CD4-positive, alpha-beta T cell (primary cell): ENCODE results near the gene COL15A1. TPM values are rescaled to one million over a fixed set of nuclear protein-coding genes. Genes with fewer than 3 reads are reported as not detected.

Source experiments
- ATAC-seq: fragments of 200-7000 bp; cut with Tn5 transposase; one replicate; pipeline ENCODE4 v1.10.0; 2022; ENCODE audit warnings: mild to moderate bottlenecking; ENCODE audit not compliant: poor library complexity
- CTCF ChIA-PET: fragments of 350-600 bp; sonication (Branson Sonifier 250); formaldehyde crosslinking; loops from one replicate; lab custom pipeline; 2021; ENCODE audit warnings: antibody characterized with exemption, inconsistent platforms; lab: Charles Lee
- POLR2A ChIA-PET: fragments of 350-600 bp; sonication (Branson Sonifier 250); formaldehyde crosslinking; loops from one replicate; lab custom pipeline; 2021; ENCODE audit warnings: antibody characterized with exemption, inconsistent platforms; lab: Charles Lee
- DNase-seq, 14 experiments: peaks; one replicate each; pipeline ENCODE4 v3.0.0-alpha.2; 2013 to 2020; ENCODE audit warnings: mixed read lengths in 2 of 14
- H3K27ac ChIP-seq, 2 donors: one replicate each; pipeline versions ENCODE4 v1.5.1 to v1.7.0; 2013; ENCODE audit warnings: low read length in 2 of 2, low read depth in 1 of 2, mild to moderate bottlenecking in 1 of 2
- H3K27me3 ChIP-seq, 2 experiments: 1 replicate in 1 of 2; 2 replicates in 1 of 2; pipeline versions ENCODE4 v1.6.1 to v1.7.0; 2013; ENCODE audit warnings: low read length in 2 of 2, control low read depth in 1 of 2, mild to moderate bottlenecking in 1 of 2, moderate library complexity in 1 of 2; ENCODE audit not compliant: insufficient read depth in 2 of 2, control insufficient read depth in 1 of 2
- H3K36me3 ChIP-seq: one replicate; pipeline ENCODE4 v1.6.1; 2013; ENCODE audit warnings: low read length, control low read depth; ENCODE audit not compliant: insufficient read depth
- H3K4me1 ChIP-seq: one replicate; pipeline ENCODE4 v1.6.1; 2013; ENCODE audit warnings: low read length, control low read depth; ENCODE audit not compliant: insufficient read depth
- H3K4me3 ChIP-seq: one replicate; pipeline ENCODE4 v1.5.1; 2013; ENCODE audit warnings: mild to moderate bottlenecking, low read length, moderate library complexity
- H3K9me3 ChIP-seq, 2 experiments: 1 replicate in 1 of 2; 2 replicates in 1 of 2; pipeline versions ENCODE4 v1.6.1 to v1.7.0; 2013; ENCODE audit warnings: low read length in 2 of 2, mild to moderate bottlenecking in 2 of 2, control low read depth in 1 of 2, moderate library complexity in 1 of 2; ENCODE audit not compliant: control insufficient read depth in 1 of 2, insufficient read depth in 1 of 2
- H3K27ac Mint-ChIP-seq: one replicate; pipeline ENCODE4 v1.8.0; 2020; ENCODE audit warnings: mixed read lengths
- H3K27me3 Mint-ChIP-seq: one replicate; pipeline ENCODE4 v1.8.0; 2021; ENCODE audit warnings: mixed read lengths
- H3K36me3 Mint-ChIP-seq: one replicate; pipeline ENCODE4 v1.8.0; 2021; ENCODE audit warnings: low read depth, mixed read lengths
- H3K4me1 Mint-ChIP-seq: one replicate; pipeline ENCODE4 v1.8.0; 2021; ENCODE audit warnings: low read depth, mixed read lengths
- H3K4me3 Mint-ChIP-seq: one replicate; pipeline ENCODE4 v1.8.0; 2020; ENCODE audit warnings: mild to moderate bottlenecking, mixed read lengths
- H3K9me3 Mint-ChIP-seq: one replicate; pipeline ENCODE4 v1.8.0; 2020; ENCODE audit warnings: mixed read lengths
- intact Hi-C, 2 experiments: fragments of 100-400 bp; cut with DNase I in 1 of 2; cut with micrococcal nuclease in 1 of 2; formaldehyde crosslinking; loops; one replicate each; pipeline versions ENCODE4 v1.15.1 to v1.9.0; 2023 to 2025; cut with DNase I, micrococcal nuclease
- total RNA-seq, 174 experiments: library from RNA in 2 of 174; stranded (reverse) in 2 of 174; gene quantifications; one replicate each; pipeline ENCODE4 v1.2.3 and lab custom pipeline; 2021 to 2026
- TF ChIP-seq, protein P1 (sequence below): fragments of 200-600 bp; IDR thresholded peaks from one replicate; pipeline ENCODE4 v1.8.0; 2022; ENCODE audit warnings: antibody characterized with exemption, mild to moderate bottlenecking

The COL15A1 gene
- total RNA-seq, 2 experiments from 2014 or later: not detected

DNA sequence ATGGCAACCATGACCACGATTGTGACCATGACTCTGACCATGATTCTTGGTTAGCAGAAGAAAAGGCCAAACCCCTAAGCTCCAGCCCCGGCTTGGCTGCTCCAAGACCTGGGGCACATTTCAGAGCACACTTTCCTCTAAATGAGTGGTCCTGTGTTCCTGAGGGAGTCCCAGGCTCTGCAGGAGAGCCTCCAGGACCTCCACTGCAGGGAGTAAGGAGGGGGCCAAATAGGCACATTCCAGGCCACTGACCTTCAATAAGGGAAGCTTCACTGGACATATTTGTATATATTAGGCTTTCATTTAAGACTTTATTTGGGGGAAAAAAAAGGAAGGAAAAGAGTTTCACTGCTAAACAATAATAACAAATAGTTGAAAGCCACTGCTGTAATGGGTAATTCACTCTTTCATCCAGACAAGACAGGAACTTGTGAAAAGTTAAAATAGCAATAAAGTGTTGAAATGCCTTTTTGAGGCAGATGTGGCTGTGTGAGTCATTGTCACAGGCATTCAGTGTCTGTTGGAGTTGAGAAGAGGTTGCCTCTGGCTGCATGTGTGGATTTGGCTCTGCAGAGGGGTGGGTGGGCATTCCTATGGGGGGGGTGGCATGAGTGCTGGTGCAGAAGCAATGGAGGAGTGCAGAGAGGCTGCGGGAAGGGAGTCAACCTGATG is 97.3 kb downstream of the COL15A1 start:
- peaks cover 17% of the 10 kb centered on the region for H3K4me1 Mint-ChIP-seq
- peaks cover 7% of the 10 kb centered on the region for H3K9me3 Mint-ChIP-seq
- Histone ChIP-seq H3K4me1 (peaks cover 9% of the 10 kb centered on the region), H3K36me3 (no peaks in the 10 kb centered on the region), H3K9me3 (peaks cover 0 to 7% of the 10 kb centered on the region in 2 experiments), H3K27ac (no peak overlapping the region), H3K27me3 (no peaks in the 10 kb centered on the region), H3K4me3 (no peak overlapping the region)
- intact Hi-C loops: no loop called here
- no peak overlapping the region for H3K27ac Mint-ChIP-seq
- ATAC-seq: no peak
- H3K4me3 Mint-ChIP-seq: no peak overlapping the region
- no peaks in the 10 kb centered on the region for H3K27me3 Mint-ChIP-seq
- TF ChIP-seq, protein P1, sequence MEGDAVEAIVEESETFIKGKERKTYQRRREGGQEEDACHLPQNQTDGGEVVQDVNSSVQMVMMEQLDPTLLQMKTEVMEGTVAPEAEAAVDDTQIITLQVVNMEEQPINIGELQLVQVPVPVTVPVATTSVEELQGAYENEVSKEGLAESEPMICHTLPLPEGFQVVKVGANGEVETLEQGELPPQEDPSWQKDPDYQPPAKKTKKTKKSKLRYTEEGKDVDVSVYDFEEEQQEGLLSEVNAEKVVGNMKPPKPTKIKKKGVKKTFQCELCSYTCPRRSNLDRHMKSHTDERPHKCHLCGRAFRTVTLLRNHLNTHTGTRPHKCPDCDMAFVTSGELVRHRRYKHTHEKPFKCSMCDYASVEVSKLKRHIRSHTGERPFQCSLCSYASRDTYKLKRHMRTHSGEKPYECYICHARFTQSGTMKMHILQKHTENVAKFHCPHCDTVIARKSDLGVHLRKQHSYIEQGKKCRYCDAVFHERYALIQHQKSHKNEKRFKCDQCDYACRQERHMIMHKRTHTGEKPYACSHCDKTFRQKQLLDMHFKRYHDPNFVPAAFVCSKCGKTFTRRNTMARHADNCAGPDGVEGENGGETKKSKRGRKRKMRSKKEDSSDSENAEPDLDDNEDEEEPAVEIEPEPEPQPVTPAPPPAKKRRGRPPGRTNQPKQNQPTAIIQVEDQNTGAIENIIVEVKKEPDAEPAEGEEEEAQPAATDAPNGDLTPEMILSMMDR: no peak
- ChIA-PET POLR2A (no interaction called here), CTCF (no interaction called here)
- no peaks in the 10 kb centered on the region for H3K36me3 Mint-ChIP-seq
- peak in 3 of 14 experiments; percentile 26 to 49 (median 39) for DNase-seq

DNA sequence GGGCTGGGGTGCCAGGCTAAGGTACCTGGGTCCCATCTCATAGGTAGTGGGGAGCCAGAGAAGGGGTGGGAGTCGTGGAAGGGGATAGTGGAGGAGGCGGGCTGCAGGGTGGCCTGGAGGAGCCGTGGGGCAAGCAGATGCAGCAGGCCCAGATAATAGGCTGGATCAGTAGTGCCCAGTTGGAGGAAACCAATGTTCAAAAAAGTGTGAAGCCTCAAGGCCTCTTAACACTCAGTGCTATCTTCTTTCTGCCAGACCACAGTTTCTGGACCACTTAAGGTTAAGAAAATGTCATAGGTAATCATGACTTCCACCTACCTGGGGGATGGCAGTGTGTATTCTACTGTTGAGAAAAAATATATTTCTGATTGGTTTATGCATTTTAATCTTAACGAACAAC is 97.9 kb downstream of the COL15A1 start:
- Histone ChIP-seq H3K36me3 (no peaks in the 10 kb centered on the region), H3K27me3 (no peaks in the 10 kb centered on the region)
- no peak overlapping the region for H3K4me3 Mint-ChIP-seq

DNA sequence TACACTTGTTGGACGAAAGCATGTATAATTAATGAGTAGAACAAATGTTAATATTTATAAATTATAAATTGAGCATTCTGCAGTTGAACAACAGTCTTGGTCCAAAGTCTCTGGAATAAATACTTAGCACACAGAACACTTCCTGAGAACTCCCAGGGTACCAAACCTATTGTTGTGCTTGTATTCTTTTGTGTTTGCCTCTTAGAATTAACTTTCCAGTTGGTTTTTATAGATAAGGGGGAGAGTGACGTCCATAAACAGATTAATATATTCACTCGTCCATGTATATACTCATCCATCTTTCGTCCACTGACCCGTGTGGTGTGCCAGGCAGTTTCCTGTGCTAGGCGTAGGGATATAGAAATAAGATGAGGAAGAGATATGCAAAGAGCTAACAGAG is 98.9 kb downstream of the COL15A1 start:
- intact Hi-C loops: no loop called here
- H3K4me1 ChIP-seq: peaks cover 9% of the 10 kb centered on the region

More for the DNA sequence above, 97.9 kb downstream of the COL15A1 start:
- CTCF ChIA-PET: interaction anchor here (1.0 kb wide), 1 partner anchor 11 kb away, joined by 3 read pairs; no protein-coding TSS in a partner anchor
- Histone ChIP-seq H3K27ac (no peak overlapping the region), H3K4me1 (peaks cover 9% of the 10 kb centered on the region), H3K9me3 (peaks cover 0 to 7% of the 10 kb centered on the region in 2 experiments), H3K4me3 (no peak overlapping the region)
- Mint-ChIP-seq H3K36me3 (no peaks in the 10 kb centered on the region), H3K27me3 (no peaks in the 10 kb centered on the region), H3K27ac (no peak overlapping the region), H3K4me1 (peaks cover 17% of the 10 kb centered on the region), H3K9me3 (peaks cover 7% of the 10 kb centered on the region)
- TF ChIP-seq, protein P1: no peak
- ATAC-seq (no peak), DNase-seq (no peak)
- intact Hi-C loops: no loop called here
- POLR2A ChIA-PET: interaction anchor here (1.0 kb wide), 1 partner anchor 17 kb away, joined by 3 read pairs; no protein-coding TSS in a partner anchor

More for the DNA sequence above, 98.9 kb downstream of the COL15A1 start:
- Mint-ChIP-seq H3K4me1 (peaks cover 20% of the 10 kb centered on the region), H3K9me3 (peaks cover 7% of the 10 kb centered on the region), H3K4me3 (no peak overlapping the region), H3K27me3 (no peaks in the 10 kb centered on the region), H3K36me3 (no peaks in the 10 kb centered on the region), H3K27ac (no peak overlapping the region)
- Histone ChIP-seq H3K27ac (no peak overlapping the region), H3K4me3 (no peak overlapping the region), H3K36me3 (no peaks in the 10 kb centered on the region), H3K27me3 (no peaks in the 10 kb centered on the region), H3K9me3 (peaks cover 0 to 7% of the 10 kb centered on the region in 2 experiments)
- ChIA-PET CTCF (interaction anchor here (1.0 kb wide), 1 partner anchor 10 kb away, joined by 3 read pairs; no protein-coding TSS in a partner anchor), POLR2A (interaction anchor here (1.0 kb wide), 1 partner anchor 16 kb away, joined by 3 read pairs; no protein-coding TSS in a partner anchor)
- ATAC-seq (no peak), DNase-seq (no peak)
- TF ChIP-seq, protein P1: no peak
